ENCODE measurements around the gene MEGF11.

GRCh38 chr15:65875458-65875857 lies 378.1 kb downstream of the MEGF11 start:
- no peak for TF ChIP-seq POLR2A (IDR thresholded peaks at IDR 0.05)
- TF ChIP-seq CTCF (IDR thresholded peaks at IDR 0.05): no peak
